K562 (cell line): ENCODE data around the gene TEX13B. TPM values are rescaled to one million over a fixed set of nuclear protein-coding genes. Genes with fewer than 3 reads are reported as not detected.
A peak's percentile ranks its signal among the peaks of the same experiment; 100 is the strongest.

Experiments used
- ATAC-seq: fragments of 200-7000 bp; cut with Tn5 transposase; 3 replicates; pipeline ENCODE4 v1.9.1; 2020; ENCODE audit warnings: moderate library complexity
- BruUV-seq: library from RNA; stranded (reverse); fragments of 400-500 nt; replicated peaks from 2 replicates; lab custom pipeline; 2021; lab: Mats Ljungman, UMichigan
- CTCF ChIA-PET: fragments of 300-600 bp; formaldehyde crosslinking; extraction: SDS; loops from one replicate; lab custom pipeline; 2021; ENCODE audit warnings: low intra/inter-chr PET ratio; lab: Yijun Ruan, JAX
- POLR2A ChIA-PET: fragments of 300-600, 350-650 bp; sonication (Branson Sonifier 250); formaldehyde crosslinking; extraction: SDS; loops from one replicate; lab custom pipeline; 2021; ENCODE audit warnings: antibody characterized with exemption, inconsistent platforms; lab: Yijun Ruan, JAX
- DNase-seq, 4 experiments: peaks; one replicate each; pipeline versions ENCODE4 v3.0.0 to v3.0.0-alpha.2; 2011 to 2018; ENCODE audit warnings: low spot score in 3 of 4, mixed read lengths in 3 of 4; ENCODE audit errors: extremely low read depth in 1 of 4
- FAIRE-seq: peaks from 2 replicates; lab custom pipeline; 2011; peaks lifted over from hg19 to GRCh38; lab: Jason Lieb, UNC
- H2AFZ ChIP-seq: 2 replicates; pipeline ENCODE4 v1.6.0; 2011; ENCODE audit warnings: low read depth, low read length, control low read depth, inconsistent platforms
- H3K27ac ChIP-seq: fragments of 200-600 bp; 3 replicates; pipeline ENCODE4 v1.8.0; 2011; ENCODE audit warnings: low read depth, mild to moderate bottlenecking, control low read depth, inconsistent platforms, low read length, moderate library complexity, mixed read lengths; ENCODE audit errors: extremely low read depth
- H3K27me3 ChIP-seq, 2 experiments: fragments of 300-600 bp in 1 of 2; 2 replicates in 1 of 2; 3 replicates in 1 of 2; pipeline versions ENCODE4 v1.6.0 to v1.8.0; 2011; ENCODE audit warnings: inconsistent platforms in 2 of 2, low read length in 2 of 2, mild to moderate bottlenecking in 1 of 2, mixed read lengths in 1 of 2, moderate library complexity in 1 of 2; ENCODE audit not compliant: control insufficient read depth in 2 of 2, insufficient read depth in 2 of 2
- H3K36me3 ChIP-seq: fragments of 300-600 bp; 3 replicates; pipeline ENCODE4 v1.8.0; 2011; ENCODE audit warnings: mild to moderate bottlenecking, low read length, inconsistent platforms; ENCODE audit not compliant: control insufficient read depth, insufficient read depth
- H3K4me1 ChIP-seq, 2 experiments: fragments of 200-600 bp in 1 of 2; replicated peaks in 1 of 2; 2 replicates in 1 of 2; 3 replicates in 1 of 2; pipeline versions ENCODE4 v1.5.1 to v1.8.0; 2011; ENCODE audit warnings: inconsistent platforms in 2 of 2, low read length in 2 of 2, mild to moderate bottlenecking in 1 of 2, mixed read lengths in 1 of 2, moderate library complexity in 1 of 2; ENCODE audit not compliant: control insufficient read depth in 2 of 2, insufficient read depth in 2 of 2
- H3K4me2 ChIP-seq: 2 replicates; pipeline ENCODE4 v1.6.1; 2011; ENCODE audit warnings: low read length, control low read depth, inconsistent platforms, mixed read lengths; ENCODE audit not compliant: insufficient read depth
- H3K4me3 ChIP-seq: fragments of 200-600 bp; sonication (generic), shearing (Covaris generic); 2 replicates; pipeline ENCODE4 v1.5.1; 2016; ENCODE audit warnings: control low read depth, inconsistent platforms
- H3K79me2 ChIP-seq: fragments of 200-600 bp; 3 replicates; pipeline ENCODE4 v1.8.0; 2011; ENCODE audit warnings: low read length, inconsistent platforms; ENCODE audit not compliant: control insufficient read depth, insufficient read depth
- H3K9ac ChIP-seq, 2 experiments: 2 replicates each; pipeline versions ENCODE4 v1.6.0 to v1.6.1; 2011; ENCODE audit warnings: low read depth in 2 of 2, low read length in 2 of 2, control low read depth in 1 of 2, inconsistent platforms in 1 of 2, mild to moderate bottlenecking in 1 of 2, mixed read lengths in 1 of 2; ENCODE audit not compliant: insufficient read depth in 1 of 2
- H3K9me1 ChIP-seq: one replicate; pipeline ENCODE4 v1.6.0; 2011; ENCODE audit warnings: inconsistent platforms, mild to moderate bottlenecking, low read length, moderate library complexity; ENCODE audit not compliant: control insufficient read depth, insufficient read depth
- H3K9me3 ChIP-seq: replicated peaks from 2 replicates; pipeline ENCODE4 v1.5.1; 2011; ENCODE audit warnings: low read depth, low read length, inconsistent platforms; ENCODE audit not compliant: control insufficient read depth, insufficient read depth
- H4K20me1 ChIP-seq: replicated peaks from 2 replicates; pipeline ENCODE4 v1.6.1; 2011; ENCODE audit warnings: low read length, inconsistent platforms, mixed read lengths; ENCODE audit not compliant: control insufficient read depth, insufficient read depth
- E2F4 ChIP-seq: sonication (generic); formaldehyde crosslinking; IDR thresholded peaks from 2 replicates; pipeline ENCODE4 v1.8.0; 2022; ENCODE audit warnings: mild to moderate bottlenecking, low read depth, missing genetic modification reagents
- KDM1A ChIP-seq, 2 experiments: fragments of 450-650 bp; IDR thresholded peaks; 2 replicates each; pipeline ENCODE4 v1.6.1; 2016; ENCODE audit warnings: mild to moderate bottlenecking in 2 of 2
- NFXL1 ChIP-seq: fragments of 450-650 bp; formaldehyde crosslinking; IDR thresholded peaks from 2 replicates; pipeline ENCODE4 v1.4.0; 2021; ENCODE audit warnings: mild to moderate bottlenecking
- ZNF133 ChIP-seq: fragments of 250-450 bp; sonication (Bioruptor Pico); IDR thresholded peaks from 2 replicates; pipeline ENCODE4 v1.4.0; 2020; ENCODE audit warnings: mild to moderate bottlenecking
- WGBS: fragments of 100-300 bp; shearing (Covaris generic); methylation state at CpG from one replicate; pipeline ENCODE4 v1.1.6; 2016; ENCODE audit warnings: low coverage, mixed read lengths; ENCODE audit not compliant: insufficient coverage; ENCODE audit errors: missing lambda C conversion rate; 5-methylcytosine and 5-hydroxymethylcytosine counted together
- in situ Hi-C: fragments of 300-500 bp; cut with MboI; formaldehyde crosslinking; loops from 4 replicates; pipeline ENCODE4 v1.15.0; 2018; ENCODE audit warnings: inconsistent platforms, mixed read lengths
- intact Hi-C: fragments of 100-400 bp; cut with micrococcal nuclease; formaldehyde crosslinking; loops from 2 replicates; pipeline ENCODE4 v1.14.2; 2022
- polyA plus RNA-seq, 8 experiments: library from polyadenylated mRNA; depleted of rRNA in 4 of 8; stranded (reverse) in 5 of 8; unstranded in 3 of 8; fragments of >200 nt; fragmentation: Nextera tagmentation in 2 of 8; fragmentation: Illumina TruSeq in 1 of 8; extraction: Ambion mirVana in 2 of 8; extraction: Trizol in 1 of 8; gene quantifications; 2 replicates each; pipeline versions ENCODE4 v1.2.1 to v1.2.3, GENCODE V29; 2011 to 2014; ENCODE audit warnings: inconsistent platforms in 1 of 8, missing spikeins in 1 of 8
- total RNA-seq, 7 experiments: library from RNA; depleted of rRNA in 6 of 7; stranded (reverse); fragments of >200 nt in 6 of 7; fragmentation: Illumina TruSeq in 2 of 7; extraction: Trizol in 2 of 7; gene quantifications; 2 replicates each; pipeline versions ENCODE4 v1.2.1 to v1.2.3, GENCODE V29; 2011 to 2021; ENCODE audit warnings: low replicate concordance in 1 of 7

The TEX13B gene
- total and polyA plus RNA-seq, 9 of the 15 experiments (the other 6 are each of a cell fraction or from before 2014, with no cell fraction given) = not detected

GRCh38 chrX:107982356-107982755, at the start of gene TEX13B (continued):
- no peak for TF ChIP-seq E2F4 (CRISPR knock-in tag)
- TF ChIP-seq, all 486 proteins: peak for 2

- DNase-seq (no peak), ATAC-seq (no peak), FAIRE-seq (no peak)
- no peak overlapping the region for H3K4me3 ChIP-seq
- H3K4me1 ChIP-seq = no peaks in the 10 kb centered on the region
- TF ChIP-seq ZNF133 (no peak), KDM1A (IDR thresholded peaks at IDR 0.05) (peak; percentile 21 to 26; a peak in 1 of 4 replicates), NFXL1 (CRISPR knock-in tag) (no peak)
- in situ Hi-C loops = no loop called here
- H3K4me2 ChIP-seq = no peak overlapping the region
- no peaks in the 10 kb centered on the region for H3K79me2 ChIP-seq
- no peaks in the 10 kb centered on the region for H3K9me1 ChIP-seq
- no peak overlapping the region for H3K9ac ChIP-seq
- 14% methylated on average over 5 of the region's 5 CpGs for WGBS
- no peak overlapping the region for H3K27ac ChIP-seq
- no peaks in the 10 kb centered on the region for H3K27me3 ChIP-seq
- no peaks in the 10 kb centered on the region for H3K36me3 ChIP-seq
- POLR2A ChIA-PET = interaction anchor here (0.6 kb wide), 1 partner anchor 50 kb away, joined by 4 read pairs; no protein-coding TSS in a partner anchor
- no peaks in the 10 kb centered on the region for H4K20me1 ChIP-seq
- no peak overlapping the region for H2AFZ ChIP-seq
- intact Hi-C loops = loop anchor here (10.0 kb wide), 1 partner anchor 505 kb away; no protein-coding TSS in a partner anchor
- CTCF ChIA-PET = no interaction called here
- no peaks in the 10 kb centered on the region for H3K9me3 ChIP-seq
- no TSS peak for BruUV-seq
Observed at GRCh38 chrX:108029928-108030711, 48.0 kb upstream of the TEX13B start.
